Activated CD8-positive, alpha-beta memory T cell treated with anti-CD3 and anti-CD28 coated beads for 1 hour (primary cell): ENCODE data around the gene ITGBL1.
"Not testable (repeated sequence)": the region's sequence is repeated elsewhere in the genome, so short reads cannot be mapped to it uniquely, and the experiment has no call there.

Experiments
- DNase-seq, 2 donors: peaks; one replicate each; pipeline ENCODE4 v3.0.0-alpha.2; 2020; ENCODE audit warnings: low read depth in 1 of 2; ENCODE audit errors: extremely low read depth in 1 of 2

ITGBL1 gene

DNA sequence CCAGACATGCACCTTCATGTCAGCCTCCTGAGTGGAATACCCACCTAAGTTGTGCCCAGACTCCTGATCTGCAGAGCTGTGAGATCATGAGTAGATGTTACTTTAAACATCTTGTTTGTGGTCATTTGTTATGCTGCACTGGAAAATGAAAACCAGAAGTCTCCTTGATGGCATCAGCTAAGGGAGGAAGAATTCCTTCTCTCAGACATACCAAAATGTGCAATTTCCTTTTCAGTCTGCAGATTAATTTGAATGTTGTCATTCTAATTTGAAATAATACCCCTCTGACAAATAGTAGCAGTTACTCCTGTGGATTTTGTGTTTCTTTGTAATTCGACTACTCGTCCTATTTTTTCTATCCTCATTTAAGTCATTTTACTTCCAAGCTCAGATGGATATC is 59.3 kb downstream of the ITGBL1 start:
- DNase-seq = no peak

DNA sequence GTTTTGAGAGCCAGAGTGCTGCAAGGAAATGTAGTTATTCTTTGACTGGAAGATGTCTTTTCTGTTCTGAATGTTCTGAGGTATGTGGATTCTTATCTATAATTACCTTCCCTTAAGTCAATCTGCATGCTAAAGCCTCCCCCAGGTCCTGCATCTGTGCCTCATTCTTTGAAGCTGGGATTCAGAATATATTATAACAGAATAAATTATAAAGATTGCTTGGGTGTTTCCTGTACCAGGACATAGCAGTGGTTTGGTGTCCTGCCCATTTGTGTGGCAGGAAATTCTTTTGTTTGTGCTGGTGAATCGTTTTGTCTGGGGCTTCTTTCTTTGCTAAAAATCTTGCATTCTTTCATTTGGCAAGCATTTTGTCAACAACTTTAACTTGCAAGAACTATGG is 60.2 kb downstream of the ITGBL1 start:
- no peak for DNase-seq

DNA sequence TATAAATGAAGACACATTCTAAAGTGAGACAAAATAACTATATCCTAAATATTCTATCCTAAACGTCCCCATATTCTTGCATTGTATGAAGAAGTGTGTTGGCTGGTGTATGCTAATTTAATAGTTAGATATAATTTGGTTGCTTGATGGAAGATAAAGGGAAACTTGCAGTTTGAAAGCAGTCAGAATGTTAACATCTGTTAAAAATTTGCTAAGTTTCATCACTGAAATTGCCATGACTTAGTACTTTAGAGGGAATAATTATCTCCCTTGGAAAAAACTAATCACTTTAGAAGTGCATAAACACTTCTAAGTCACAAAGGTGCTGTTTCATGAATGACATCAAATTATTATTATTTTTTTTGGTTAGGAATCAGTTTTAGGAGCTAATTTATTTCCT is 61.6 kb downstream of the ITGBL1 start:
- DNase-seq = no peak

DNA sequence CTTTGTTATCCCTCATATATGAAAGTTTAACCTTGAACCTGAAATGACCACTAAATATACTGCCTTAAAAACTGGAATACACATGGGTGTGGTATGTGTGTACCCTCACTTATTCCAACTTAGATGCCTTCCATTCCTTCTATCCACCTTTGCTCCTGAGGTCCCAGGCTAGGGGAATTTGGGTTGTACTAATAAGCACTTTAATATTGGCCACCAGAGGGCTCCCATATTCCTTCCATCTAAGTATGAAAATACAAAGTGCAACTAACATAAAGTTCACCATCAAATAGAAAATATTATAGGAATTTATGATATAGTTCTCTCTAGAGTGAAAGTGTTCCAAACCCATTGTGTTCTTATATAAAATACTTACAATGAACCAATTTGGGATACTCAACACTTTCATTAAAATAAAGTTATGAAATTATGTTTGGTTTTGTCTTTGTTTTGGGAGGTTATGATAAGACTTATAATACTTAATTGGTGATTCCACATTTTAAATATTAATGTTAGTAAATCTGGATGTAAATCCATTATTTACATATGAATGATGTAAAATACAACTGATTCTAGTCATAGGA is 62.3 kb downstream of the ITGBL1 start:
- DNase-seq = no peak

- DNase-seq = no peak
Observed at GRCh38 chr13:101515504-101515903, 63.0 kb downstream of the ITGBL1 start.

- no peak for DNase-seq
Observed at GRCh38 chr13:101516262-101516661, 63.8 kb downstream of the ITGBL1 start.

DNA sequence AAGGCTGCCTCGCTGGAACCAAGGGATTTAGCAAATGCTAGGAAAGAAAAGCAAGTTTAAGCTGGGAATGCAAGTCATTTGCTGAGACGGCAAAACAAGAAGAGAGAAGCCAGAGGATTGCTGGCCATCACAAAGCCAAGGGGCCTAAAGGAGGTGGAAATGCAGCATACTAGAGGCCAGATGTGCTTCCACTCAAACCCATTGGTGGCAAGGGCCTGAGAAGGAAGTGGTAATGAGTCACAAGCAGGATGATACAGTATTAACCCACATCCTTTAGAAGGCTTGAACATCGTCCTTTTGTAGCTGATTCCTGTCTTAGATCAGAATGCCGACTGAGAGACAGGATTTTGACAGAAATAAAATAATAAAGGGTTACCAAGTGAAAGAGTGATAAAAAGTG is 68.2 kb downstream of the ITGBL1 start:
- no peak for DNase-seq

DNA sequence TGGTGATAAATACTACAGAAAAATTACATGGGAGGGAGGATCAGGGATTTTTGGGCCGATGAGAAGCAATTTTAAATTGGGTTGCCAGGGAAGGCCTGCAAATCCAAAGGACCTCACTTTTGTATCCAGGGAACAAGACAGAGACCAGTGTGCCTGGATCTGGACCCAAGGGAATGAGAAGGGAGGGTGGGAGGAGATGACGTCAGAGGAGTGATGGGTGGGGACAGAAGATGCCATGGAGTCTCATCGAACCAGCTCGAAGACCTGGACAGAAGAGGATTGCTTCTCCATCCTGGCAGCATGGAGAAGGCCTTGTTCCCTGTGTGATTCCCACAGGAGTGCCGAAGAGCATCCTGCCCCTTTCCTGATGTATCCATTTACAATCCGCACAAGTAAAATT is 68.9 kb downstream of the ITGBL1 start:
- DNase-seq = no peak

DNA sequence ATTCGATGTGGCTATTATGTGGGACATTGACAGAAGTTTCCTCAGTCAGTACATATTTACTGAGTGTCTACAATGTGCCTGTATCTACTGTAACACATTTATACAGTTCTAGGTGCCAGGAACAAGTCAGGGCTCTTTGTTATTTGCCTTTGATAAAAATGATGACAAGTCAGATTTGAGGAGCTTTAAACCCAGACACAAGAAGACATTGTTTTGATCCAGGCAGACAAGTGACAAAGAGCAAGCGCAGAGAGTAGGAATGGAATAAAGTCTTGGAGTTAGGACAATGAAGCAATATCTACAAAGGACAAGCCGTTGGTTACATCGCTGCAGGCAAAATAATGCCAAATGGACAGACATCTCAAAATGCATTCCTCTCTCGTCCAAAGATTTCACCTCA is 70.1 kb downstream of the ITGBL1 start:
- no peak for DNase-seq

DNA sequence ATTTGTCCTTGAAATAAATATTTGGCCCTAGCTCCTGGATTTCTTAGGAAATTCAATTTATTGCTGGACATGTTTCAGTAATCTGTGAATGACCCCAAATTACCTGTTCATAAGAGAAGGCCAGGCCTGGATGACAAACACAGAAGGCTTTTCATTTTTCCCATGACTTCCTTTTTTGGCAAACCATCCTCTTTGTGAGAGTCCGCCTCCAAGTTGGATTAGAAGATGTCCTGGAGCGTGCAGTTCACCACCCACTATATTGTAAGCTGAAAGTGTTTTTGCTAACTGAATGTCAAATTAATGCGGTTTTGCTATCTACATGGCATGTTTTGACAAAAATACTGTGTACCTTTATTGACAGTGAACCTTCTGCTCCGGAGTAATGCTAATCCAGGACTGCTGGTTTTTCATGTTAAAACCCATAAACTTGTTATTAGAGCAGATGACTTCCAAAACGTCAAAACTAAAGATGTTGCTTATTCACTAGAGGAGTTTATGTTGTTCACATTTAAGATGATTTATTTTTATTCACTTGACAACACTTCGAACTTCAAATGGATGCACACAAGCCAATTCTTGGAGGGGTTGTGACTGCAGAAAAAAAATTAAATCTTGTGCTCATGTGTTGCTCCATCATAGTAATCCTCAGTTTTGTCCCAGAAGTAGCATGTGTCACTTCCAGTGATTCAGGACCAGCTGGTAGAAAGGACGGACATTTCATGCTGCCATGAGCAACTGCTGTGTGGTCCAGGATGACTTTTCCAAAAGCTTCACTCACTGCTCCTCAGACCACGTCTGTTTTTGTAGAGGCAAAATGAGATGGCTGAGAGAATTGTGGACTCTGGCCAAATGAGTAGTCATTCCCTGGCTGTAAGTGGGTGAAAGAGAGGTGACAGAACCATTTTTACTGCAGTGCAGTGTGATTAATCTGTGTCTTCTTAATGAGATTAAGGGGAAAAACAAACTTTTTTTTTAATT is 71.0 kb downstream of the ITGBL1 start:
- DNase-seq = no peak

DNA sequence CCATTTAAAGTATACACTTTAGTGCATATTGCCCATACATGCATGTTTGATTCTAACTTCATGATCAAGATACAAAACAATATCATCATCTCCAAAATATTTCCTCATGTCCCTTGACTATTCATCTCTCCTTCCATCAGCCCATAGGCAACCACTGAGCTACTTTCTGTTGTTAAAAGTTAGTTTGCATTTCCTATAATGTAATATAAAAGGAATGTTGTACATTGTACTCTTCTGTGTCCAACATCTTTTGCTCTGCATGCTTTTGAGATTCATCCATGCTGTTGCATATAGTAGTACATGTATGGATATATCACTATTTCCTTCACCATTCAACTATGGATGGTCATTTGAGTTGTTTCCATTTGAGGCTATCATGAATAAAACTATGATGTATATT is 74.7 kb downstream of the ITGBL1 start:
- DNase-seq = no peak

DNA sequence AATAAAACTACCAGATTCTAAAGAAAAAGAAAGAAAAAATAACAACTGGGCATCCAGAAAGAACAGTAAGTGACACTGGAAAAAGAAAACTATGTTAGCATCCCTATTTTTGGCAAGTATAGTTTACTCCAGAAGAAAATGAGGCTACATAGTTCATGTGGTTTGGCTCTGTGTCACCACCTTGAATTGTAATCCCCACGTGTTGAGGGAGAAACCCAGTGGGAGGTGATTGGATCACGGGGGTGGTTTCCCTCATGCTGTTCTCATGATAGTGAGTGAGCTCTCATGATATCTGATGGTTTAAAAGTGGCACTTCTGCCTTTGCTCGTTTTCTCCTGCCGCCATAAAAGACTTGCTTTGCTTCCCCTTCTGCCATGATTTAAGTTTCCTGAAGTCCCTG is 76.9 kb downstream of the ITGBL1 start:
- DNase-seq = no peak

DNA sequence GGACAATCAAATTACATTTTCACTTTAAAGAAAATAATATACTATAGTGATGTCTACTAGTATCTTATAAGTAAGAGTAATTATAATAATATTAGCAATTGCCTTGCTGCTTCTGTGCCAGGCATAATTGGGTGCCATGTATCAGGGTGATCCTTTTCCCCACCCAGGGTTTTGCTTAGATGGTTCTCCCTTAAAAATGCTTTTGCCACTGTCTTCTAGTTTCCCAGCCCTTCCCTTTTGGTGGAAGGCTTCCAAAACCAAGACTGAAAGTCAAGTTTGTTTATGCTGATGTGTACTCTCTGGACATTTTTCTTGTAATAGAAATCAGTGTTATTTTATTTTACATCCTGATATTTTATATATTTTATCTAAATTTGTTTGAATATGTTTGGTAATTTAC is 77.8 kb downstream of the ITGBL1 start:
- DNase-seq = no peak

- no peak for DNase-seq
Observed at GRCh38 chr13:101535192-101535746, 82.8 kb downstream of the ITGBL1 start.

DNA sequence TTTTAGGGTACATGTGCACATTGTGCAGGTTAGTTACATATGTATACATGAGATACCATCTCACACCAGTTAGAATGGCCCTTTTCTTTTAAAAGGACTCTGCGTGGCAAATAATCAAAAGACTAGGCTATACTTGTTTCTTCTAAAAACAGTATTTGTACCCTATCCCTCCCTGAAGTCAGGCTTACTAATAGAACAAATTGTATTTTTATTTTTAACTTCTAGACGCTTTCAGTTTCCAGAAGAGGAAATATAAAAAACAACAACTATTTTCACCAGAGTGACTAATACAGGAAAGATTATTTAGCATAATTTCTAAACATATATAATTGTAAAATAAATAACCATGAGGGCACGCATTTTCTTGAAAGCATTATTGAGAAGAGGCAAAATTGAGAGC is 83.6 kb downstream of the ITGBL1 start:
- DNase-seq = no peak

- DNase-seq = not testable (repeated sequence)
Observed at GRCh38 chr13:101544544-101544943, 92.1 kb downstream of the ITGBL1 start.

- no peak for DNase-seq
Observed at GRCh38 chr13:101544979-101545378, 92.5 kb downstream of the ITGBL1 start.

- DNase-seq = no peak
Observed at GRCh38 chr13:101545521-101545920, 93.0 kb downstream of the ITGBL1 start.

DNA sequence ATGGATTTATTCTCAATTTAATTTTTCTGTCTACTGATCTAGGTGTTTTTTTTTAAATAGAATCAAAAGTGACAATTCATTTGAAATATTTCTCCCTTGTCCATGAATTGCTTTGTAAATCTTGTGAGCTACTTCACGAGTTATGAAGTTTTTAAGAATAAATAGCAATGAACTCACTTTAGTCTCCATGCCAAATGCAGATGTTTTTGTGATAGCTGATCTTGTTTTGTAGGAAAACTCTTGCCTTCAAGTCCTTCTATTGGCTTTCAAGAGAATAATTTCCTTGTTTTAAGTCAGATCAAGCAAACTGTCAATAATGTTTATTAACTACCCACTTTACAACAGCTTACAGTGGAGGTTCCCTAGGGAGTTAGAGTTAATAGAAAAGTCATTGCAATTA is 99.8 kb downstream of the ITGBL1 start:
- no peak for DNase-seq

GRCh38 chr13:101552786-101553185 is 100.3 kb downstream of the ITGBL1 start:
- no peak for DNase-seq

GRCh38 chr13:101554420-101555125 is 102.1 kb downstream of the ITGBL1 start:
- no peak for DNase-seq
